Natural killer cell (primary cell): Measurements from ENCODE around the gene SPAG9. TPM values are rescaled to one million over a fixed set of nuclear protein-coding genes. Genes with fewer than 3 reads are reported as not detected.

Experiments used
- ATAC-seq, 3 donors: fragments of 150-1000 bp in 2 of 3; fragments of 200-7000 bp in 1 of 3; cut with Tn5 transposase; 1 replicate in 1 of 3; 2 replicates in 2 of 3; pipeline ENCODE4 v1.10.0; 2021; ENCODE audit warnings: mild to moderate bottlenecking in 2 of 3, moderate library complexity in 2 of 3
- DNase-seq, 2 donors: peaks; one replicate each; pipeline versions ENCODE4 v3.0.0 to v3.0.0-alpha.2; 2013 to 2021; ENCODE audit warnings: mixed read lengths in 1 of 2
- H3K27ac ChIP-seq: one replicate; pipeline ENCODE4 v1.5.1; 2013; ENCODE audit warnings: mild to moderate bottlenecking, low read length
- H3K27me3 ChIP-seq: one replicate; pipeline ENCODE4 v1.6.1; 2013; ENCODE audit warnings: low read length; ENCODE audit not compliant: control insufficient read depth, insufficient read depth
- H3K36me3 ChIP-seq: one replicate; pipeline ENCODE4 v1.6.1; 2013; ENCODE audit warnings: low read length; ENCODE audit not compliant: control insufficient read depth, insufficient read depth
- H3K4me1 ChIP-seq: one replicate; pipeline ENCODE4 v1.6.1; 2013; ENCODE audit warnings: low read length; ENCODE audit not compliant: control insufficient read depth, insufficient read depth
- H3K4me3 ChIP-seq: one replicate; pipeline ENCODE4 v1.5.1; 2013; ENCODE audit warnings: low read length
- H3K9me3 ChIP-seq: one replicate; pipeline ENCODE4 v1.6.1; 2013; ENCODE audit warnings: low read length; ENCODE audit not compliant: control insufficient read depth, insufficient read depth
- H3K27ac Mint-ChIP-seq, 2 donors: one replicate each; pipeline ENCODE4 v1.8.0; 2022; ENCODE audit warnings: mild to moderate bottlenecking in 2 of 2, mixed read lengths in 2 of 2, moderate library complexity in 1 of 2
- H3K27me3 Mint-ChIP-seq, 2 donors: one replicate each; pipeline ENCODE4 v1.8.0; 2022; ENCODE audit warnings: low read depth in 2 of 2, mixed read lengths in 2 of 2
- H3K36me3 Mint-ChIP-seq: one replicate; pipeline ENCODE4 v1.8.0; 2022; ENCODE audit warnings: mixed read lengths
- H3K4me1 Mint-ChIP-seq, 2 donors: one replicate each; pipeline ENCODE4 v1.8.0; 2022; ENCODE audit warnings: mixed read lengths in 2 of 2
- H3K4me3 Mint-ChIP-seq: one replicate; pipeline ENCODE4 v1.8.0; 2022; ENCODE audit warnings: mild to moderate bottlenecking, moderate library complexity, mixed read lengths
- H3K9me3 Mint-ChIP-seq, 2 donors: one replicate each; pipeline ENCODE4 v1.8.0; 2022; ENCODE audit warnings: mixed read lengths in 2 of 2
- CTCF ChIP-seq: fragments of 200-600 bp; IDR thresholded peaks from one replicate; pipeline ENCODE4 v1.8.0; 2022; ENCODE audit warnings: antibody characterized with exemption
- WGBS: methylation state at CpG from one replicate; pipeline ENCODE4 v1.1.7; 2013; ENCODE audit warnings: missing lambda C conversion rate; ENCODE audit not compliant: insufficient coverage; 5-methylcytosine and 5-hydroxymethylcytosine counted together
- intact Hi-C: fragments of 100-400 bp; cut with micrococcal nuclease; formaldehyde crosslinking; loops from one replicate; pipeline ENCODE4 v1.14.2; 2022
- total RNA-seq, 4 donors: library from RNA; stranded (reverse); fragments of 120-200 nt in 1 of 4; gene quantifications; one replicate each; pipeline versions ENCODE4 v1.2.3 to v1.2.4, GENCODE V29; 2013 to 2022

SPAG9 gene
- total RNA-seq, 3 donors from 2014 or later (not counting 1 experiment from before 2014, with no cell fraction given), result 78.1 to 91.7 (median 90.3) TPM

GRCh38 chr17:50938821-50939541 lies 181.7 kb downstream of the SPAG9 start:
- Histone ChIP-seq H3K36me3 (no peaks in the 10 kb centered on the region), H3K4me3 (no peak overlapping the region), H3K27me3 (no peaks in the 10 kb centered on the region), H3K27ac (no peak overlapping the region), H3K9me3 (no peaks in the 10 kb centered on the region), H3K4me1 (peaks cover 8% of the 10 kb centered on the region)
- TF ChIP-seq CTCF, result no peak
- ATAC-seq, result no peak
- Mint-ChIP-seq H3K36me3 (no peaks in the 10 kb centered on the region), H3K9me3 (no peaks in the 10 kb centered on the region), H3K4me3 (no peak overlapping the region), H3K4me1 (peaks cover 0 to 6% of the 10 kb centered on the region in 2 donors), H3K27me3 (peaks cover 0 to 6% of the 10 kb centered on the region in 2 donors), H3K27ac (no peak overlapping the region)
- intact Hi-C loops, result no loop called here
- WGBS, result 95% methylated on average over 6 of the region's 10 CpGs
- DNase-seq, result no peak

DNA sequence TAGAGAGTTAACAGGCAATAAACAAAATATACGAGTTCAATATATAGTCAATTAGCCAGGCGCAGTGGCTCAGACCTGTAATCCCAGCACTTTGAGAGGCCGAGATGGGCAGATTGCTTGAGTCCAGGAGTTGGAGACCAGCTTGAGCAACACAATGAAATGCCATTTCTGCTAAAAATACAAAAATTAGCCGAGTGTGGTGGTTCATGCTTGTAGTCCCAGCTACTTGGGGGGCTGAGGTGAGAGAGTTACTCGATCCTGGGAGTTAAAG lies 184.7 kb downstream of the SPAG9 start:
- H3K27me3 ChIP-seq, result no peaks in the 10 kb centered on the region
- WGBS, result 90% methylated on average over 5 of the region's 5 CpGs
- Mint-ChIP-seq H3K4me1 (peaks cover 10% of the 10 kb centered on the region in 2 donors), H3K27ac (no peak overlapping the region), H3K27me3 (no peaks in the 10 kb centered on the region), H3K36me3 (no peaks in the 10 kb centered on the region), H3K4me3 (no peak overlapping the region), H3K9me3 (no peaks in the 10 kb centered on the region)
- intact Hi-C loops, result no loop called here
- no peaks in the 10 kb centered on the region for H3K9me3 ChIP-seq
- no peak overlapping the region for H3K27ac ChIP-seq
- ATAC-seq, result no peak
- no peak for DNase-seq
- TF ChIP-seq CTCF, result no peak
- H3K4me3 ChIP-seq, result no peak overlapping the region
- no peaks in the 10 kb centered on the region for H3K36me3 ChIP-seq
- H3K4me1 ChIP-seq, result peaks cover 5% of the 10 kb centered on the region

DNA sequence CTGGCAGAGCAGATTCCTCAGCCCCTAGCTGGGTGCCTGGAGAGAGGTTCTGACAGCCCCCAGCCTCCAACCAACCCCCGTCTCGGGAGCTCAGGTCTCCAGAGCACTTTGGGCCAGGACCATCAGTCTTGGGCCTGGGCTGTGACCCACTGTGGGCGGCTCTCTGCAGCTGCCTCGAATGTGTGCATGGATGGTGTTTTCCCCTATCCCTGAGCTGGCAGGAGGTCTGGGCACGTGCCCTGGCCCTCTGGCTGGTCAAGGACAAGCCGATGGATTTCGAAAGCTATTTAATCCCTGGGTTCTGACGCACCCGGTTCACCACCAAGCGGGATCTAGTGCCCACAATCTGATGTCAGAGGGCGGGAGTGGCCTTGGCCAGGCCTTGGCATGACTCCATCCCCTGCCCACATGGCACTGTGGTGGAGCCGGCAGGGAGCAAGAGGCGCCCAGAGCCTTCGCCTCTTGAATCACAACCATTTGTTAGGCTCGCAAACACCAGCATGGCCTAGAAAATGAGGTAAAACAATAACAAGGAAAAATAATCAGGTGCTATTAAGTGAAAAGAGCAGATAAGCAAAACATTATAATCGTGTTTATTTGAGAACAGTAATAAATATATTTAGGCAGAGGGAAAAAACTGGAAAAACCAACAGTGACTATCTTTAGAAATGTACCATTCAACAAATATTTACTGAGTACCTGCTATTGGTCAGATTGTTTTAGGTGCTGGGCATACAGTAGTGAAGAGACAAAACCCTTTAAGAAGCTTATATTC lies 185.3 kb downstream of the SPAG9 start:
- Mint-ChIP-seq H3K27ac (no peak overlapping the region), H3K9me3 (no peaks in the 10 kb centered on the region), H3K36me3 (no peaks in the 10 kb centered on the region), H3K27me3 (no peaks in the 10 kb centered on the region), H3K4me1 (peaks cover 13 to 14% of the 10 kb centered on the region in 2 donors), H3K4me3 (no peak overlapping the region)
- H3K4me3 ChIP-seq, result no peak overlapping the region
- H3K9me3 ChIP-seq, result no peaks in the 10 kb centered on the region
- no peak for ATAC-seq
- H3K36me3 ChIP-seq, result no peaks in the 10 kb centered on the region
- 76% methylated on average over 15 of the region's 16 CpGs for WGBS
- no peak for TF ChIP-seq CTCF
- peaks cover 10% of the 10 kb centered on the region for H3K4me1 ChIP-seq
- DNase-seq, result no peak
- no peaks in the 10 kb centered on the region for H3K27me3 ChIP-seq
- intact Hi-C loops, result no loop called here
- H3K27ac ChIP-seq, result no peak overlapping the region
